ENCODE results near the gene IRAG1.
A peak's percentile ranks its signal among the peaks of the same experiment; 100 is the strongest.

The IRAG1 gene, protein sequence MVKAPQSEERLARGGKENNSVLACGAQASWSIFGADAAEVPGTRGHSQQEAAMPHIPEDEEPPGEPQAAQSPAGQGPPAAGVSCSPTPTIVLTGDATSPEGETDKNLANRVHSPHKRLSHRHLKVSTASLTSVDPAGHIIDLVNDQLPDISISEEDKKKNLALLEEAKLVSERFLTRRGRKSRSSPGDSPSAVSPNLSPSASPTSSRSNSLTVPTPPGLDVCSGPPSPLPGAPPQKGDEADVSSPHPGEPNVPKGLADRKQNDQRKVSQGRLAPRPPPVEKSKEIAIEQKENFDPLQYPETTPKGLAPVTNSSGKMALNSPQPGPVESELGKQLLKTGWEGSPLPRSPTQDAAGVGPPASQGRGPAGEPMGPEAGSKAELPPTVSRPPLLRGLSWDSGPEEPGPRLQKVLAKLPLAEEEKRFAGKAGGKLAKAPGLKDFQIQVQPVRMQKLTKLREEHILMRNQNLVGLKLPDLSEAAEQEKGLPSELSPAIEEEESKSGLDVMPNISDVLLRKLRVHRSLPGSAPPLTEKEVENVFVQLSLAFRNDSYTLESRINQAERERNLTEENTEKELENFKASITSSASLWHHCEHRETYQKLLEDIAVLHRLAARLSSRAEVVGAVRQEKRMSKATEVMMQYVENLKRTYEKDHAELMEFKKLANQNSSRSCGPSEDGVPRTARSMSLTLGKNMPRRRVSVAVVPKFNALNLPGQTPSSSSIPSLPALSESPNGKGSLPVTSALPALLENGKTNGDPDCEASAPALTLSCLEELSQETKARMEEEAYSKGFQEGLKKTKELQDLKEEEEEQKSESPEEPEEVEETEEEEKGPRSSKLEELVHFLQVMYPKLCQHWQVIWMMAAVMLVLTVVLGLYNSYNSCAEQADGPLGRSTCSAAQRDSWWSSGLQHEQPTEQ

DNA sequence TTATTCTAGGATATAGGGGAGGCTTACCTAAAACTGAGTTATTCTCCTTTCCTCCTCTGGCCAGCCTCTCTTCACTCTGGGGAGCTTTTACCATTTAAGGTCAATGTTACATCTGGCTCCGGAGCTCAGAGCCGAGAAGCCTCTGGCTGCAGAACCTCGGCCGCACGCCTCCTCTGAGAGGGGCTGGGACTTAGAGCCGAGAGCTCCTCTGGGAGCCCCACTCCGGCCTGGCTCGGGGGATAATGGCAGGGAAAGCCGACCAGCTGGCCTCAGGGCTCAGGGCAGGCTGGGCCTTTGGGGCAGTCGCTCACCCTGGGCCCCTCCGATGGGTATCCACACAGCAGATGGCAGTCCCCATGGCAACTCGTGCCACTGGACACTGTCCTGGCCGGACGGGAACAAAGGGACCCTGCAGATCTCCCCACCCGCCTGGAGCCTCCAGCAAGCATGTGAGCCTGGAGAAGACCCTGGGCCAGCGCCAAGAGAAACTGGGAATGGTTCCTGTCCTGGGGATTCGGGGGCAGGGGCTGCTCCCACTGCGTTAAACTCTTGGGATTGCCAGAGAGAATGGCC, at the start of gene IRAG1:
IRAG1 (minus strand) TSS at position 247 of the 573 bp plus-strand sequence; CDS start at position 94, 153 bp downstream.
- no peak for DNase-seq

DNA sequence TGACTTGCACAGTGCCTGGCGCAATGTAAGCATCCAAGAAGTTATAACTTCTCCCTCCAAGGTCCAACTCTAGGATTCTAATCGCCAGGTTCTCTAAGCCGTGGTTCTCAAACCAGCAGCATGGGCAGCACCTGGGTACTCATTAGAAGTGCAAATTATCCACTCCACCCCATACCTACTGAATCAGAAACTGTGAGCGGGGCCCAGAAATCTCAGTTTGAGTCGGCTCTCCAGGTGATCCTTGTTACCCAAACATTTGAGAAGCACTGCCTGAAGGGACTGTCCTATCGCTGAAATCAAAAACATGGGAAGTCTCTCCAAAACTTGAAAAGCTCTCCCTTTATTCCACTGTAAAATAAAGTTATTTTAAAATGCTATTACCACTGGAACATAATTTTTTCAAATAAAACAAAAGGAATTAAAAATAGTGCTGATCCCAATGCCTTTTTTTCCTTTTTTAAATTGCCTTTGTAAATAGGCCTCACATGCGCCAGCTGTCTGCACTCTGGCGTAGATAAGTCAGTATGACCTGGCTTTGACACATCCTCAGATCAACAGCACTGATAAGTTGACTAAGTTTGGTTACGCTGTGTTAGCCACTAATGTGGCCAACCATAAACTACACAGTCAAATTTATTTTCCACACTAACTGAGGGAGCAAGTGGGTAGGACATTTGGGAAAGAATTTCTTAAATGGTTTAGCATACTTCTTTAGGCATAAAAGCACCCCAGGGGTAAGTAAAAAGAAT, 49.1 kb upstream of the IRAG1 start:
- no peak for DNase-seq

DNA sequence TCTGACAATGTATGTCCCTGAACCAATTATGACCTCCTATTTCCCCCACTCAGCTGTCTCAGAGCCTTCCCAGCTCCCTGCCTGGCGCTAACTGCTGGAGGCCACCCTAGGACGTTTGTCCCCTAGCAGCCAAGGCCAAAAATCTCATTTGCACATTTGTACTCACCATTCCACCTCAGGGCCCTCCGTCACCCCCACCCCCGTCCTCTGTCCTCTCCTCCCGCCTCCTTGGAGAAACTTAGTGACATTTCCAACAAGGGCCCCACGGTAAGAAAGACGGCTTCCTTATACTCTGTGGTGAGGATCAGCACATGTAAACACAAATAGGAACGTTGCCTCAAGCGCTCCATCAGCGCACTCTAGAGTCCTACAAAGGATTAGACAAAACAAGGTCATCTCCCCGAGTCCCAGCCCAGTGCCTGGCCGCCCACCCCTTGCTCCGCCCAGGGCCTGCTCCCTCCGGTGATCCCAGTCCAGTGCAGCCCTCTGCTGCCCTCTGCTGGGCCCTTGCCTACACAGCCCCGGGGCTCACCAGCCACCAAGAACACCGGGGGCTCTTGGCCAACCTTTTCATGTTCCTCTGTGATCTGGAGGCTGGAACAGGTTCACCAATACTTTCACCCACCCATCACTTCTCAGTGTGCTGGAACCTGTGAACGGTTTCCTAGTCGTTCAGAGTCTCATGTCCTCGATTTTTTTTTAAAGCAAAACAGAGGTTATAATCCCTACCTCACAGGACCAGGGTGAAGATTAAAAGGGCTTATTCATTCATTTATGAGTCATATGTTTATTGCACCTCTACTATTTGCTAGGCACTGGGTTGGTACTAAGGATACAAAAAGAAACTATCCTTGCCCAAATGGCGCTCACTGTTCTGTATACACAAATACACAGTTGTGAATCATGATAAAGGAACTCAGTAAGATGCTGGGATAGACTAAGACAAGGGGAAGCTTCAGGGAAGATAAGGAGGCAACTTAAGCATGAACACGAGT, 42.2 kb upstream of the IRAG1 start:
- DNase-seq, result peak; percentile 88 to 90

DNA sequence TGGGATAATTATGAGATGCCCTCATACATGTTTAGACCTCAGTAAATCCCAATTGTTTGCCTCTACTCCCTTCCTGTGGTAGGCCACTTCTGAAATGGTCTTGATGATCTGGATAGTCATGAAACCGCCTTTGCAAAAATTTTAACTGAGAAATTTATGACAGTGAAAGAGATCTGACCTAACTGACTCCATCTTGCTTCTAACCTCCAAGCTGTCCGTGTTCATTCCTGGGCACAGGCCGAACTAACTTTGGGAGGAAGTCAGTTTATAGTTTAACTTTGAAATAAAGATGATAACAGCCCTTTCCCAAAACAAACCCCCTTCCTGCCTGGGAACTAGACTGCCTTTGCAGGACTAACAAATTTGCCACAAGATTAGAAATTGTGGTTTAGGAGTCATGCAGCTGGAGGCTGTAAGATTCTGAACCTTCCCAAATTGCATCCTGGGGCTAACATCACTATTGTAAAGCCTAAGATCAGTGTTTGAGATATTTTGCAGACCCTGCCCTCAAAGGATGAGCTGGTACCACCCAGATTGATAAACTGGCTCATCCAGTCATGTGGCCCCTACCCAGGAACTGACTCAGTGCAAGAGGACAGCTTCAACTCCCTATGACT, 37.6 kb upstream of the IRAG1 start:
- no peak for DNase-seq

DNA sequence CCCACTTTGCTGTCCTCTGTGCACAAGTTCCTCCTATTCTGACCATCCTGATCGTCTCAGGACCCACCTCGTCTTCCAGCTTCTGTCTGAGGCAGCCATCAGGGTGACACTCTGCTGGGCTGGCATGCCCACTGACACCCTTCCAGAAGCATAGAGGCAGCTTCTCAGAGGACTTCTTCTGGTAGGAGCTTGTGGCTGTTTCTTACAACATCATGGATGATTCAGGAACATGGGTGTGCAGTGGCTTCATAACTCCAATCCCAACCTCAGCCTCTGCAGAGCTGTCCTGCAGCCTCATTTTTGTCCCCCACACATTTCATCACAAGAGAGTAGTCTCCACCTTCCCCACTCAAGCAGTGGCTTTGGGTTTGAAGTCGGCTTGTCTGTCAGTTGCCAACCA, 36.6 kb upstream of the IRAG1 start:
- peak; percentile 37 to 46 for DNase-seq

DNA sequence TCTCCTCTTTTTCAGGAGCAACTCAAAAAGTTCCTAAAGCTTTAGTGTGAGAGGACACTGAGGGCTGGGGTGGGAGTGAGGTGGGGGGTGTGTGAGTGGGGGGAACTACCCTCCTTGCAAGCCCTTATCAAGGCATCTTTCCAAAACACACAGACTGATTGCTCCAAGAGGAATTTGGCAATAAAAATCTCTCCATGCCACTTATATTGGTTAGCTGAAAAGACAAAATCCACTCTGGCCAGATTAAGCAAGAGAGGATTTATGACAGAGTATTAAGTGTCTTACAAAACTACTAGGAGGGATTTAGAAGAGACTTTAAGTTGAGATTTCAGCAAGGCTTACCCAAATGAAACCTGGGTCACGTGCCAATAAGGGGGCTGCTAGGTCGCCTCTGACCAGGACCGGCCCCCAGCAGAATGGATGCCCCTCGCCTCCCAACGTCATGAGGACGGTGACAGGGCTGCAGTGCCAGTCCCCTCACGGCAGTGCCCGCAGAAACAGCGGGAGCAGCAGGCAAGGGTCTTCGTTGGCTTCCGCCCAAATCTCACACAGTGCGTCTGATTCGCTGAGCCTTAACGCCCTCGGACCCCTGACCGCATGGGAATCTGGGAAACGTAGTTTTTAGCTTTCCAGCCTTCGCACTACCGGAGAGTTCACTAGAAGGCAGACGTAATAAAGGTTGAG, 35.4 kb upstream of the IRAG1 start:
- no peak for DNase-seq

DNA sequence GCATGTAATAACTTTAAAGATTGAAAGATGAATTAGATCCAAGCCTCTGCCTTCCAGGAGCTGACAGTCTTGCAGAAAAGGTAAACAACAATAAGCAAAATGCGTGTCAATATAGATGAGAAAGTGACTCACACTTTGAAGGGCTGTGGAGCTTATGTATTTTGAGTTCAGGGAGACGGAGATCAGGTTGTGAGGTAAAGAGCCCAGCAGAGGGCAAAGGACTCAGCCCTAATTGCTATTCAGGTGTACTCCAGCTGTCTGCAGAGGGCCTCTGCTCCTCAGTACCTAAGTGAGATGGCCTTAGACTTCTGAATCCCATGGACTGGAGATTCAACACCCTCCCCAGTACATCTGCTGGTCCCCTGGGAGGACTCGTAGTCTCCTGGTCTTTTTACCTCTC, 34.6 kb upstream of the IRAG1 start:
- no peak for DNase-seq

DNA sequence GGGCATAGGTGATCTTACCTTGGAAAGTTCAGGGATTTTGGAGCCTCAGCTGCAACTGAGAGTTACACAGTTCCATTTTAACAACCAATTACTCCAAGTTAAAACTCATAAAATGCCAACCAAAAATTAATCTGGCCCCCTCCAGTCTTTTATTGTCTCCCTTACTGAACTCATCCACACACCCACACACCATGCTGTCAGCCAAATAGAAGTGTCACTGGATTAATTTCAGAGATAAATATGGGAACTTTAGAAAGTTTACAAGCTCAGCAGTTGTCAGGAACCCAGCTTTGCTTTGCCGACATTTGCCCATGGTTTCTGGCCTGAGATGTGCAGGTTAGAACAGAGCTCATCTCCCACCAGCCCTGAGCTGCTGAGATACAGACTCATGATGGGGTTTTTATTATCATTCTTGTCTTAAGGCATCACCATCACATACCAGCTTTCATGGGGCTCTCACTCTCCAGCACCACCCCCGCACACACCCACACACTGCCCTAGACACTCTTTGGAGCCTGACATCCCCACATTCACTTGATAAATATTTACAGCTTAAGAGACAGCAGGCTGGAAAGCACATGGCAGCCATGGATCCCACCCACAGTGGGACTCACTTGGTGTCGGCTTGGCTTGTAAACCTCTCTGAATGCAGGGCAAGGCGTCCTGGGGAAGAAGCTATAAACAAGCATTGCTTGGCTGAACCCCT, 33.7 kb upstream of the IRAG1 start:
- DNase-seq, result no peak

DNA sequence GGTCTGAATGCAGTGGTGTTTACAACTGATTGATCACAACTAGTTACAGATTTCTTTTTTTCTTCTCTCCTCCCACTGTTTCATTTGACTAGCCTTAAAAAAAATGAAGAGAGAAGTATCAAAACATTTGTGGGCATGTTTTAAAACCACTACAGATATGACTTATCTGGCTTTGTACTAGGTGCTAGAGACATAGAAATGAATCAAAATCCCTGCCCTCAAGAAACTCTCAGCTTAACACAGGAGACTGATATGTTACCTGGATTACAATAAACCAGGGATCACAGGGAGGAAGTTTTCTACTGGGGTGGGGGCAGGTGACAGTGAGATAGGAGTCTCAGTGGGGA, 32.3 kb upstream of the IRAG1 start:
- no peak for DNase-seq

DNA sequence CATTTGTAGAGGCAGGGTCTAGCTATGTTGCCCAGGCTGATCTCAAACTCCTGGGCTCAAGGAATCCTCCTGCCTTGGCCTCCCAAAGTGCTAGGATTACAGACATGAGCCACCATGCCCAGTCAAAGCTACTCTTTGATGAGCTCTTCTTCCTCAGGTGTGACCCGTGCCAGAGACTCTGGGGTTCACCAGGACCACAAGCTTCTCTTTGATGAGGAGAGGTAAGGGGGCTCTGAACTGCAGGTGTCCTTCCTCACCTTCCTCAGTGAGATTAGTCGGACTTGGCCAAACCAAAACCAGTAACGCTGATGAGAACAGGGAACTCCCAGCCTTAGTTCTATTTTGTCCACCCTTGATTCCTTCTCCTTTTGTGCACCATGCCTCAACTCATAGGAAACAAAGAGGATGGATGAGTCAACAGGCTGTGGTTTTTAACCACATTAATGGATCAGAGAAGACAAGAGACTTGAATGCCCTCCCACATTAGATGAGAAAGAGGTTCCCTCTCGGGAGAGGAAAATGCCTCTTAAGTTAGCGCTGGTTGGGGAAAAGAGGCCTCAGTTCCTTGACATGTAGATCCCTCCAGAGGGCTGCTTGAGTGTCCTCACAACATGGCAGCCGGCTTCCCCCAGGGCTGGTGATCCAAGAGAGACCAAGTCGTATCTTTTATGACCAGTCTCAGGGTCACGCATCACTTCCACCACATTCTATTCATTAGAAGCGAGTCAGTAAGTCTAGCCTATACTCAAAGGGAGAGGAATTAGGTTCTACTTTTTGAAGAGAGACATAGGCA, 31.8 kb upstream of the IRAG1 start:
- DNase-seq, result peak; percentile 92 to 94

DNA sequence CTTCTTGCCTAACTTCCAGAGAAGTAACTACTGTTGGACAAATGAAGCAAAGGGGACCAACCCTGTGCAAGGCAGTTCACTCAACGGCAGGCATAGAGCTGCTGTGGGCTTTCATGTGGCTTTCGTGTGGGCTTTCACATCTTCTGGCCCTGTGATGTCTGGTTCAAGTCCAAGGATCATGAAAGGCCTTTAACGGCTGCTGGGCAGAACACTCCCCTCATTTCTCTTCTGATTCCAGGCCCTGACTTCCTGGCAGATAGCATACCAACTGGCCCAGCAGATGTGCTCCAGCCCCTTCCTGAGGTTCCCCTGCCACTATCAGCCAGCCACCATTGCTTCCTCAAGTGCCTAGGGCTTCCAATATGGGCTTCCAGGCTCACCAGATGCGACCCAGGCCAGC, 28.8 kb upstream of the IRAG1 start:
- DNase-seq, result no peak

DNA sequence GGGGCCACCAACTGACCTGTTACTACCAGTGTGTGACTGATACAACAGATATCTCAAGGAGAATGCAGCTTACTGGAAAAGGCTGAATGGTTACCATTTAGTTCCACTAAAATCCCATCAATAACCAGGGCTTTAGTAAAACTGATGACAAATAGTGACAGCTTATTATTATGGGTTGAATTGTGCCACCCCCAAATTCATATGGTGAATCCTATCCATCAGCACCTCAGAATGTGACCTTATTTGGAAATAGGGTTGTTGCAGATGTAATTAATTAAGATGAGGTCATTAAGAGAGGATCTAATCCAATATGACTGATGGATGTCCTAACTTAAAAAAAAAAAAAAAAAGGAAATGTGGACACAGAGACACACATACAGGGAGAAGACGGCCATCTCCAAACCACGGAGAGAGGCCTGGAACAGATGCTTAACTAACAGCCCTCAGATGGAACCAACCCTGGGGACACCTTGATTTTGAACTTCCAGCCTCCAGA, 27.4 kb upstream of the IRAG1 start:
- DNase-seq, result no peak

DNA sequence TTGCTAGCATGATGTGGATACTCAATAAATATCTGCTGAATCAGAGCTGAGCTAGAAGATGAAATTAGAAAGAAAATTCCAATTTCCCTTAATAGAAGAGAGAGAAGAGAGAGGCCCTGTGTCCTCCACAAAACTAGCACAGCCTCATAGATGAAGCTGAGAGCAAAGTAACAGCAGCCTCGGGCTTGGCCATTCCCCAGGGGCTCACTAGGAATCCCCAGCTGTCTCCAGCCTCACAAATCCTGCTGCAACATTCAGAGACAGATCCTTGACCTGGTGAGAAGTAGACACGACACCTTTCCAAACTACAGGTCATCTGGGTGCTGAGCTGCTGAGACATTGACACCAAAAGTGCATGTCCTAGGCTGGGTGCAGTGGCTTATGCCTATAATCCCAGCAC, 26.1 kb upstream of the IRAG1 start:
- no peak for DNase-seq

DNA sequence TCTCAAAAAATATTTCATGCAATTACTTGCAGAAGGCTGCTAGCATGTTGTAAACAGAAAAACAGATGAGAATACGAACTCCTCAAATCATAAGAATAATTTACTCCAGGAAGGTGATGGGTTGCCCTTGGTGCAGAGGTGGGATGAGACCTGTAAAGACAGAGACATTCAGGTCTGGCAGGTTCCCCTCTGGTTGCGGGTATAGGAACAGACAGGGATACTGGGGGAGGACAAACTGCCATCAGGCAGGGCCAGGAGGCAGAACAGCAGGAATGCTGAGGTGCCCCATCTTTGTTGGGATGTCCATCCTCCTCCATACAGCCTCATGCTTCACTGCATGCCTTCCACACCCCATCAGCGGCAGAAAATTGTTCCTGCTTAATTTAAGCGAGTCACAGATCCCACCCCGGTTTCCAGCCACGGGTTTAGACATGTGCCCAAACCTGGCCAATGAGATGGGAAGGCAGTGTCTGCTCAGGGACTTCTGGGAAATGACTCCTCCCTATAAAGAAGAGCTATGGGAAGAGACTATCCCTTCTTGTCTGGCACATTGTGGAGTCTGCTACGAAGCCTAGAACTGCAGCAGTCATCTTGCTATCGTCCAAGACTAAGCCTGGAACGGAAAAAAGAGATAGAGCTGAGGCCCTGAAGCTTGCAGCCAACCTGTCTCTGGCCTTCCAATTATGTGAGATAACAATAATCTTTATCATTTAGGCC, 23.1 kb upstream of the IRAG1 start:
- no peak for DNase-seq

DNA sequence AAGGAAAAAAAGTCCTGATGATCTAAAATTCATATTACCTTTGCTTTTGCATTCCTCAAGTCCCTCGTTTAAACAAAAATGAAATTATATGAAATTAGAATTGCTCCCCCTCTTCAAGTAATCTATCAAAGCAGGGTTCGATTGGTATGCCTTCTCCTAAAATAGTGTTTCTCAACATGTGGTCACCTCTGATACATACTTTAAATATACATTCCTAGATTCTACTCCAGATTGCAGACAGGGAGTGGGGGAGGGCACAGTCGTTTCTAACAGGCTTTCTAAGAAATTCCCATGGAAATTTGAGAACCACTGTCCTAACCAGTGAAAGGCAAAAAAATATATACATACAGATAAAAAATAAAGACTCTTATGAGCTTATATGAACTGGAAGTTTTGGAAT, 22.6 kb upstream of the IRAG1 start:
- no peak for DNase-seq

DNA sequence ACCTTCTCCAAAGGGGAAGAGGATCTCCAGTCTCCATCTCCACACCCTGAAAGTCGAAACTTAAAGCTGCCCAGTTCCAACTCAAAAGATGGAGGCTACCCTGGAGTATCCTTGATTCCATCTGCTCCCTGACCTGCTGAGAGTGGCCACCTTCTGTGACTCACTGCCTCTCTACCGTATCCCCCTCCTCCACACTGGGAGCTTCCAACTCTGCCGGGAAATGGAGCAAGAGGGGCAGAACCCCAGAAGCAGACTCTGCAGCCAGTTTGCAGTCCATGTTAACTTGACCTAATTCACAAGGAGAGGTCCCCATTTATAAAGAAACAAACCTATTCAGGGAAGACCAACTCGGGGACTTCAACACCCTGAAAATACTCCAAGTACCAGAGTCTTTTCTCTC, 22.0 kb upstream of the IRAG1 start:
- DNase-seq, result no peak

DNA sequence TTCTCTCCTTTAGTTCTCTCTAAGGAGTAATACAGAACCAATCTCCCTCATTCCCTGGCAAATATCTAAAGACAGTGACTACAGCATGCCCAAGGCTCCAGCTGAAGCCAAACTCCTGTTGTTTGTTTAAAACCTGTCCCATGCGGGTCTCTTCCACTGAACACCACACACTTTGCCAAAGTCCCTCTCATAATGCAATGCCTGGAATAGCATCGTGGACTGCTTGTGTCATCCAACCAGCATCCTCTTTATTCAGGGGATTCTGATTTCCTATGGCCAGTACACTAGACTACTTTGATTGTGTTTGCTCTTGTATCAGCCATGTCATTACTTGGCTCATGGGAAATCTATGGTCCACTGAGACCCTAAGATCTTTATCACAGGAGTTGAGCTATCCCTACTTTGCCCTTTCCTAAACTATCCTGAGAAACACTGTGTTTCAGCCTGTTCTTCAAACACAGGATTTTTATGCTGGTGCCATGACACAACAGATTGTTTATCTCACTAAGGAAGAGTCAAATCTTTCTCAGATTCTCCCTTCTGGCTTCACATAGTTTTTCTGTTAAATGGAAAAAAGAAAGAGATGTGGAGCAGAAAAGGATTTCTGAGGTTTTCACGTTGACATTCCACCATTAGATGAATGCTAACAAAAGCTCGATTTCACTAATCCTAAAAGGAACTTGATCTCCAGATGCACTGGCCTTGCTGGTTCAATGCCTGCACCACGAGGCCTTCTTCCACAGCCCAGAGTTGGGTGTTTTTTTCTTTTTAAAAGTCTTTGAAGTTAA, 15.9 kb upstream of the IRAG1 start:
- DNase-seq, result no peak
